Activated CD4-positive, CD25-positive, alpha-beta regulatory T cell (primary cell): ENCODE measurements around the gene SH3D19.
A peak's percentile ranks its signal among the peaks of the same experiment; 100 is the strongest.
"Not testable (repeated sequence)": the region's sequence is repeated elsewhere in the genome, so short reads cannot be mapped to it uniquely, and the experiment has no call there.

ENCODE experiments used
- DNase-seq, 4 experiments: peaks; one replicate each; lab custom pipeline; 2025; lab: John Stamatoyannopoulos, UW

SH3D19 gene

GRCh38 chr4:151325111-151325948 is at the start of gene SH3D19:
TSS of gene SH3D19 (minus strand) at chr4:151325605. CDS start at chr4:151325352, 253 bp downstream.
- DNase-seq: no peak

- peak; percentile 19 to 55 (median 38) for DNase-seq
These were observed 37.2 kb upstream of the SH3D19 start for GRCh38 chr4:151362404-151363164.

- DNase-seq: no peak
These were observed 36.6 kb upstream of the SH3D19 start for GRCh38 chr4:151361966-151362365.

- DNase-seq: no peak
These were observed 35.7 kb upstream of the SH3D19 start for GRCh38 chr4:151361126-151361525.

DNA sequence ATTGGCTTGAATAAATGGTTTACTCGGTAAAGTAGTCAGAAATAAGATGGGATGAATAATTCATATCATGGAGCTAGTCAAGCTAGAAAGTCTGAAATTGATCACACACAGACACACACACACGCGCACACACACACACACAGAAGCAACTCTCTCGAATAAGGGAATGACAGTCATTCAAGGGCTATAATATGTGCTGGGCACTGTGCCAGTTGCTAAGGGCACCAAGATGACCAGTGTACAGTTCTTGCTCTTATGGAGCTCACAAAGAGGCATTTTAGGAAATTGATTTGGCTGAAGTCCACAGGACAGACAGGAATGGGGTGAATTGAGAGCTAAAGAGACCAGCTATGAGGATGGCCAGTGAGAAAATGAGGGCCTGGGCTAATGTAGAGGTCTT is 34.2 kb upstream of the SH3D19 start:
- DNase-seq: no peak

GRCh38 chr4:151358266-151358665 is 32.9 kb upstream of the SH3D19 start:
- no peak for DNase-seq

GRCh38 chr4:151356510-151356909 is 31.1 kb upstream of the SH3D19 start:
- DNase-seq: no peak

DNA sequence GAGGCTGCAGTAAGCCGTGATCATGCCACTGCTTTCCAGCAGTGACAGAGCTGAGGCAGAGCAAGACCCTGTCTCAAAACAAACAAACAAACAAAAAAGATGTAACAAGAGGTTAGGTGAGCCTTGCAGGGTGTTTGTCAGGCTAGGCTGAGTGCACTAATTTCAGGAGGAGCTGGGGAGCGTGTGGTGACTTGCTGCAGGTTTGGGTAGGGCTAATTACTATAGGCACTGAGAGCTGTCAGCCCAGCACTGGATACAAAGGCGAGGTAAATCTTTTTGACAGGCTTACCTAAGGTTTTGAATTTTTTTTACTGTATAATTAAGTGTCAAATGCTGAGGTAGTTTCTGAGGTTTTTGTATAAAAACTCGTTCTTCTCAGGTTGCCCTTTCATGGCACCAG is 29.8 kb upstream of the SH3D19 start:
- DNase-seq: no peak

DNA sequence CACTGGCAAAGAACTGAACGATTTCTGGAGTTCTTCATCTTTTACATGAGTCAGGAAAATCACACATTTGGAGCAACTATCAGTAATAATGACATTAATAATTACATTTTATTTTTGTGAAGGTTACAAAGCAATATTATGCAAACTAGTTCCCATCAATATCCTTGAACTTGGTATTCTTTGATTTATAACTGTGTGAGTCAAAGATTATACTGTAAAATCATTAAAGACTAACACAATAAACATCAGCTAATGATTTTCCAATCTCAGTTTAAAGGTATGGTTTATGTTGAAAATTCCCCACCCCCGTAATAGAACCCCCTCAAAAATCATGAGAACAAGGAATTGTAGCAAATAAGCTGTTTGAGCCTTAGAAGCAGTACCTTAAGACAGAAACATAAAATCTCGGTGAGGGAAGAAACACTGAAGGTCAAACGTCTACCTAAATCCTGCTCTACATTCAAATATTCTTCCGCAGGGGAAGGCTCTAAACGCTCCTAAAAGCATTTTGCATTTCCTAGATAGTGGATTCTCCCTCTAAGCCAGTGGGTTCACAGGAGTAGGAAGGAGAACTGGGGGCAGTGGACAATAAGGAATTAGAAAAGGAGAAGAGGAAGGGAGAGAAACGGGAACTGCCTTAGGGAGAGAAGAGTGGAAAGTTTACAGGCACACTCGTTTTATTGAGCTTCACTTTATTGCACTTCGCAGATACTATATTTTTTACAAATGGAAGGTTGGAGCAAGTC is 22.3 kb upstream of the SH3D19 start:
- no peak for DNase-seq

- no peak for DNase-seq
These were observed 19.5 kb upstream of the SH3D19 start for GRCh38 chr4:151344948-151345347.

DNA sequence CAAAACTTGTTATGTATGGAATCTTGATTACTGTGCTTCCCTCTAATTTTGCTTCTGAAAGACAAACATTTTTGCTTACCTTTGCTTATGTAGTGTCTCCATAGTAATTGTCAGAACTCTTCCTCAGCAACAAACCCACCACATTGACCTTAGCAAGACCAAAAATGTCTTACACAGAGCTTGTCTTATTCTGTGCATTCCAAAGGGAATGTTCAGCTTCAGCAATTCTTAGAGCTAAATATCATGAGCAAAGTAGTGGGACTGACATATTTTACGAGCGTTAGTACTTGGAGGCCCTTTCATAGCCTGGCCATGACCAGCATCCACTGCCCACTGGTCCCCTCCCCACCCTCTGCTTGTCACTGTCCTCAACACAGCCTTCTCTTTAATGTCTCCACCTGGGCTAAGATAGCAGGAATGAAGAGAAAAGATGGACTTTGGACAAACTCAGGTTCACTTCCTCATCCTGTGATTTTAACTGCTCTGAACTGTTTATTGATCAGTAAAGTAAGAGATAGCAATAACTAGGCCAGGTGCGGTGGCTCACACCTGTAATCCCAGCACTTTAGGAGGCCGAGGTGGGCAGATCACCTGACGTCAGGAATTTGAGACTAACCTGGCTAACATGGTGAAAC is 15.5 kb upstream of the SH3D19 start:
- DNase-seq: no peak

DNA sequence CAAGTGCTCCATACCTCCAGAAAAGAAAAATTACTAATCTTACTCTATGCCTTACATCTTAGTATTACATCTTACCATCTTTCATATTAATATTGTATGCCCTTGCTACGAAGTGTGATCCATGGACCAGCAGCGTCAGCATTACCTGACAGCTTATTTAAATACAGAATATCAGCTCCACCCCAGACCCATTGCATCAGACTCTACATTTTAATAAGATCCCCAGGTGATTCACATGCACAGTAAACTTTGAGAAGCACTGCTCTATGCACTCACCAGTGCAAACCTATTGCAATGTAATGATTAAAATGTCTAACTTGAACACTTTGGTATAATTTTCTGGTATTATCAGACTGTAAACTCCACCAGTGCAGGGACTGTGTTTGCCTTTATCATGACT is 14.1 kb upstream of the SH3D19 start:
- DNase-seq: no peak

GRCh38 chr4:151331276-151332042 is 6.1 kb upstream of the SH3D19 start:
- DNase-seq: no peak

DNA sequence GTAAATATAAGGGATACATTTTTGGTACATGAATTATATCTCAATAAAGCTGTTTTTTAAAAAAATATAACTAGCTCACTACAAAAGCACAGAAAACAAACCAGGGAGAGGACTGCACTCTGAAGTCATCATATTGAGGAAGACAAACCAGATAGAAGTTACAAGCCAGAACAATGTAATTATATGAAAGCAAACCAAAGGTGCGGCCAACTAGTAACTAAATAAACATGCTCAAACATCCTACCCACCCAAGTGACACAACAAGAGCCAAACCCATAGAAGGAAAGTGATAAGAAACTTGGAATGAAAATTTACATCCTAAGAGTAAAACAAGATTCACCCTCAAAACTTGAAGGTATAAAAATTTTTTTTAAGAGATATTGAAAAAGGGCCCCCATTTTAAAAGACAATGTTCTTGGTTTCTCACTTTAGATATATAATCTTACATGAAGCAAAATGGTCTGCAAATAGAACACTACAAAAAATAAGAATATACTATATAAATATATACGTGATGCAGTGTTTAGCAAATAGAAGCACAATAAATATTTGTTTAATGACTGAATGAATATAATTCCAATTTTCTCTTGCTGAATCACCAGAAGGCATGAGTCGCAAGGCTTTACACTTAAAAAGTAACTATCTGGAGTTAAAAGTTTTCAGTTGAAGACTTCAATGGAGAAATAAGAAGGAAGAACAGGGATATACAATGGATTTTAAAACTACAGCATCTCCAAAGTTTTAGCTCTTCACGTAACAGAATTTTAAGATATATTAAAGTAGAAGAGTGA is 4.0 kb upstream of the SH3D19 start:
- no peak for DNase-seq

DNA sequence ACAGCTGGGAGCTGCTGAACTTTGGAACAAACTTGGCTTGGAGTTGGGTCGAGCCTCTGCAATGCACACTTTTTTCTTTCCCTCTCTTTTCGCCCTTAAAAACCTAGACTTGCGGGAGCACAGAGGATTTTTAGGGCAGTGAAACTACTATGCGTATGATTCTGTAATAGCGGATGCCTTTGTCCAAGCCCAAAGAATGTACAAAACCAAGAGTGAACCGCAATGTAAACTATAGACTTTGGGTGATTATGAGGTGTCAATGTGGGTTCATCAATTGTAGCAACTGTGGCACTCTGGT is 493 bp upstream of the SH3D19 start:
- DNase-seq: no peak

- no peak for DNase-seq
These were observed 674 bp downstream of the SH3D19 start for GRCh38 chr4:151324752-151325110.

GRCh38 chr4:151324124-151324751 is 1.2 kb downstream of the SH3D19 start:
- DNase-seq: no peak

DNA sequence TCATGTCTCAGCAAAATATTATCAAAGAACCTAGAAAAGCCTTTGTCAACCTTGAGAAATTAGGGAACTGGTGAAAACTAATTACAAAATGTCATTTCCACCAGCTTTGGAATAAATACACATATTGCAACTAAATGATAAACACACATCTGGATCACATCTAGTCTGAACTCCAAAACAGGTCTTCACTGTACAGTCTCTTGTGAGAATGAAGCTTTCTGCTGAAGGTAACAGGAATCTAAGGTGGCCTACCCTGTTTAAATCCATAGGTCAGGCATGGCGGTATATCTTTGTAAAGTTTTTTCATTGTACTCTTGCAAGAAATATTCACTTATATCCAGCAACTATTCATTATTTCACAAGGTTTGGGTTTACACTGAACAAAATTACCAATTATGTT is 1.7 kb downstream of the SH3D19 start:
- no peak for DNase-seq

DNA sequence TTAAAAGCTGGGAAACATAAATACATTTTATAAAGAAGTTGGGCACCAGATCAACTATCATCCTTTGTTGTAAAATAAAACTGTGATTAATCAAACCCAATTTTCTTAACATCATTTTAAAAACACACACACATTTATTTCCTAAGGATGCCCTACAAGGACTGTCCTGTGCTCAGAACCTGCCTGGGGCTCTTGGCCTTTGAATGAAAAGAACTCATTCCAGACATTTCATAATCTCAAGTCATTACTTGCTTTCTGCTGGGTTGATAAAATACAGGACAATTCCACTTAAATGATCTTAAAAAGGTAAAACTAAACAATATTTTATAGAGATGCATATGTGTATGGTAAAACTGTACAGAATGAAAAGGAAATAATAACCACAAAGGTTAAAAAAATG is 2.8 kb downstream of the SH3D19 start:
- DNase-seq: no peak

DNA sequence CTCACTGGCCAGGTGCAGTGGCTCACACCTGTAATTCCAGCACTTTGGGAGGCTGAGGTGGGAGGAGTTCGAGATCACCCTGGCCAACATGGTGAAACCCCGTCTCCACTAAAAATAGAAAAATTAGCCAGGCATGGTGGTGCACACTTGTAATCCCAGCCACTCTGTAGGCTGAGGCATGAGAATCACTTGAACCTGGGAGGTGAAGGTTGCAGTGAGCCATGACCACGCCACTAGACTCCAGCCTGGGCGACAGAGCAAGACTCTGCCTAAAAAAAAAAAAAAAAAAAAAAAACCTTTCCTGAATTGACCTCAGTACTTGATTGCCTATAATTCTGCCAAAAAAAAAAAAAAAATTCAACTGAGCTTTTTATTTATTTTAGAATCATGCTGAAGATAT is 3.2 kb downstream of the SH3D19 start:
- not testable (repeated sequence) for DNase-seq
